Parathyroid adenoma (tissue), 2 donors: ENCODE data around the gene KCNT1.

Source experiments
- H2AFZ ChIP-seq: fragments of 300-600 bp; sonication (generic); one replicate; pipeline ENCODE4 v1.7.0; 2017; ENCODE audit warnings: antibody characterized with exemption, mild to moderate bottlenecking
- H3K27ac ChIP-seq: fragments of 300-600 bp; sonication (generic); one replicate; pipeline ENCODE4 v1.7.0; 2017
- H3K27me3 ChIP-seq: fragments of 300-600 bp; sonication (generic); one replicate; pipeline ENCODE4 v1.7.0; 2017; ENCODE audit warnings: low read length; ENCODE audit not compliant: control insufficient read depth, insufficient read depth
- H3K36me3 ChIP-seq: fragments of 300-600 bp; sonication (generic); one replicate; pipeline ENCODE4 v1.7.0; 2017; ENCODE audit warnings: low read length; ENCODE audit not compliant: control insufficient read depth, insufficient read depth
- H3K4me1 ChIP-seq: fragments of 300-600 bp; sonication (generic); one replicate; pipeline ENCODE4 v1.7.0; 2017; ENCODE audit warnings: control low read depth
- H3K4me2 ChIP-seq: fragments of 300-600 bp; sonication (generic); one replicate; pipeline ENCODE4 v1.7.0; 2017; ENCODE audit warnings: low read length
- H3K4me3 ChIP-seq: fragments of 300-600 bp; sonication (generic); one replicate; pipeline ENCODE4 v1.7.0; 2017; ENCODE audit warnings: low read depth, low read length
- H3K79me2 ChIP-seq: fragments of 300-600 bp; sonication (generic); one replicate; pipeline ENCODE4 v1.7.0; 2017; ENCODE audit warnings: control low read depth
- H3K9ac ChIP-seq: fragments of 300-600 bp; sonication (generic); one replicate; pipeline ENCODE4 v1.7.0; 2017; ENCODE audit warnings: mild to moderate bottlenecking
- H3K9me3 ChIP-seq: fragments of 300-600 bp; sonication (generic); one replicate; pipeline ENCODE4 v1.7.0; 2017; ENCODE audit warnings: low read length; ENCODE audit not compliant: control insufficient read depth
- TF ChIP-seq, protein P1 (sequence below): fragments of 300-600 bp; sonication (generic); IDR thresholded peaks from one replicate; pipeline ENCODE4 v1.7.0; 2017; ENCODE audit warnings: antibody characterized with exemption, mild to moderate bottlenecking
- donor health status: primary hyperparathyroidism.

Gene KCNT1

DNA sequence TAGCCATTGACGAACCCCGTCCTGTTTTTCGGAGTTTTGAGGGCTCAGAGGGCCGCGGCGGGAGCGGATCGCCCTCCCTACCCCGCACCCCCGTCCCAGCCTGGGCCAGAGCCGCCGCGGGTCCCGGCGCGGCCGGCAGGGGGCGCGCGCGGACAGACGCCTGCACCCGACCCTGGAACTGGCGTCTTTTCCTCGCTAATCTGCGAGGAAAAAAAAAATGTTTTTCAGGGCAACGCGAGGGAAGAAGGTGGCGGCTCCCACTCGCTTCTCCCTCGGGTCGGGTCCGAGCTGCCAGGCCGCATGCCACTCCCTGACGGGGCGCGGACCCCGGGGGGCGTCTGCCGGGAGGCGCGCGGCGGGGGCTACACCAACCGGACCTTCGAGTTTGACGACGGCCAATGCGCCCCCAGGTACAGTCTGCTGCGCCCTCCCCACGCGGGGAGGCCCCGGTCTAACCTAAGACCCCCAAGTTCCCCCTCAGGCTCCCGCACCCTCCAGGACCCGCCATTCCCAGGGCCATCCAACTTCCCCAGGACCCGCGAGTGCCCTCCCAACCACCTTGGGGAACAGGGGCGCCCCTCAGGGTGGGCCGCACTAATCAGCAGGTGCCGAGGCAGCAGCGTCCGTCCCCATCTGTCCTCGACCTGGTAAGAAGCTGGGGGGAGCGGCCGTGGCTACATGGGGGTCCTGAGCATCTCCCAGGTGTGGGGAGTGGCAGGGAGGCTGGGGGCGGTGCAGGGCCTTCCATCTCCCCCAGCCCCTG lies at the start of gene KCNT1:
Gene KCNT1, plus strand, starts transcription at position 227 of the 763 bp plus-strand sequence. Its CDS starts 74 bp downstream, at position 301.
- peak within 1 kb of the TSS; percentile 58 for H2AFZ ChIP-seq
- H3K9me3 ChIP-seq = no peaks in the 10 kb centered on the region
- H3K36me3 ChIP-seq = no peaks in the 10 kb centered on the region
- peaks cover 7% of the 10 kb centered on the region for H3K27me3 ChIP-seq
- H3K4me1 ChIP-seq = no peaks in the 10 kb centered on the region
- peak within 1 kb of the TSS; percentile 55 for H3K4me2 ChIP-seq
- no peak within 1 kb of the TSS for H3K9ac ChIP-seq
- H3K27ac ChIP-seq = no peak within 1 kb of the TSS
- H3K79me2 ChIP-seq = no peaks in the 10 kb centered on the region
- TF ChIP-seq, protein P1, sequence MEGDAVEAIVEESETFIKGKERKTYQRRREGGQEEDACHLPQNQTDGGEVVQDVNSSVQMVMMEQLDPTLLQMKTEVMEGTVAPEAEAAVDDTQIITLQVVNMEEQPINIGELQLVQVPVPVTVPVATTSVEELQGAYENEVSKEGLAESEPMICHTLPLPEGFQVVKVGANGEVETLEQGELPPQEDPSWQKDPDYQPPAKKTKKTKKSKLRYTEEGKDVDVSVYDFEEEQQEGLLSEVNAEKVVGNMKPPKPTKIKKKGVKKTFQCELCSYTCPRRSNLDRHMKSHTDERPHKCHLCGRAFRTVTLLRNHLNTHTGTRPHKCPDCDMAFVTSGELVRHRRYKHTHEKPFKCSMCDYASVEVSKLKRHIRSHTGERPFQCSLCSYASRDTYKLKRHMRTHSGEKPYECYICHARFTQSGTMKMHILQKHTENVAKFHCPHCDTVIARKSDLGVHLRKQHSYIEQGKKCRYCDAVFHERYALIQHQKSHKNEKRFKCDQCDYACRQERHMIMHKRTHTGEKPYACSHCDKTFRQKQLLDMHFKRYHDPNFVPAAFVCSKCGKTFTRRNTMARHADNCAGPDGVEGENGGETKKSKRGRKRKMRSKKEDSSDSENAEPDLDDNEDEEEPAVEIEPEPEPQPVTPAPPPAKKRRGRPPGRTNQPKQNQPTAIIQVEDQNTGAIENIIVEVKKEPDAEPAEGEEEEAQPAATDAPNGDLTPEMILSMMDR = peak; percentile 75
- no peak within 1 kb of the TSS for H3K4me3 ChIP-seq

DNA sequence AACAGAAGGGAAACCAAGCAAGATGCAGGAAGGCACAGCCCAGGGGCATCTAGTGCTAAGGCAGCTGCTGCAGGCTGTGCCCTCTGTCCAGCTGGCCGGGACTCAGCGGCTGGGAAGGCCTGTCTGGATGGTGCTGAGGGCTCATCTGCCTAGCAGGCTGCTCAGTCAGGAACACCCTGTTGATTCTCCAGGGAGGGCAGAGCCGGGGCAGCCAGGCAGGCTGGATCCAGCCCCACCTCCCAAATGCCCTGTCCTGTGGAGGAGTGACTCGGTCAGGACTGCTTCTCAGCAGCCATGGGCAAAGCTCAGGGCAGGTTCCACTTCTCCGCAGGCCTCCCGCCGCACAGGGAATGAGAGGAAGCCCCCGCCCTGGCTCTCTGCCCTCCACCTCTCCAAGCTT lies 46.7 kb upstream of the KCNT1 start:
- Histone ChIP-seq H3K79me2 (no peaks in the 10 kb centered on the region), H3K4me3 (no peak overlapping the region)
- TF ChIP-seq, protein P1 = no peak

DNA sequence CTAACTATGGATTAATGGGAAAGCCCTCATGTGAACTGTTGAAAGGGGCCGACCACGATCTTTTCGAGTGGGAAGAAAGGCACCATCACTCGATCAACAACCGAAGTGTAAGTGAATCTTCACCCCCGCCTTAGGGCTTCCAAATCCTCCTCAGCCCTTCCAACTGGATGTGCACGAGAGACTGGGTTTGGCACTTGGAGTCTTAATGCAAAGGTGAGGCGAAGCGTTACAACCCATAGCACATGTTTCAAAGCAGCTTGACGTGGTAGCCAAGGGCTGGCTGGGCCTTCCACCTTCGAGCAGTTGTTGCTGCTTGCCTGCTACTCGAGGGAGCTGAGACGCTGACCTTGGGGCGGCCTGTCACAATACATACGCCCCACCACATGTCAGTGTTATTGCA lies 44.6 kb upstream of the KCNT1 start:
- no peak overlapping the region for H3K27ac ChIP-seq
- H3K4me3 ChIP-seq = no peak overlapping the region
- H3K4me1 ChIP-seq = peaks cover 3% of the 10 kb centered on the region
- no peak overlapping the region for H2AFZ ChIP-seq
- no peak overlapping the region for H3K4me2 ChIP-seq
- H3K36me3 ChIP-seq = no peaks in the 10 kb centered on the region
- H3K27me3 ChIP-seq = no peaks in the 10 kb centered on the region
- H3K79me2 ChIP-seq = no peaks in the 10 kb centered on the region
- H3K9ac ChIP-seq = no peak overlapping the region
- H3K9me3 ChIP-seq = no peaks in the 10 kb centered on the region
- TF ChIP-seq, protein P1 = no peak

More for the DNA sequence above, 46.7 kb upstream of the KCNT1 start:
- Histone ChIP-seq H3K9me3 (no peaks in the 10 kb centered on the region), H3K4me2 (no peak overlapping the region), H3K27ac (no peak overlapping the region), H3K9ac (no peak overlapping the region), H2AFZ (no peak overlapping the region), H3K36me3 (no peaks in the 10 kb centered on the region), H3K4me1 (no peaks in the 10 kb centered on the region), H3K27me3 (no peaks in the 10 kb centered on the region)

DNA sequence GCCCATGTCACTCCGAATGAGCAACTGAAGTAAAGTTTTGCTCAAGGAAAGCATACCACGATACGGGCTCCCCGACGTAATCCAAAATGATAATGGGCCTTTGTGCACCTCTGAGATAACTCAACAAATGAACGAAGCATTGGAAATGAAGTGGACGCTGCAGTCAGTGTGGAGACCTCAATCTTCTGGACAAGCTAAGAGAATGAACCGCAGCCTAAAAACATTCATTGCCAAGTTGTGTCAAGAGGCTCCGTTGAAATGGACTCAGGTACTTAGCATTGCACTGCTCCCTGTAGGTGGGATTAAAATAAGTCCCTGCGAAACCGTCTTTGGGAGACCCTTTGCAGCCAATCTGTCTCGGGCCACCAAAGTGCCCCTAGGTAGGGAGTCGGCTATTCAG lies 42.7 kb upstream of the KCNT1 start:
- no peaks in the 10 kb centered on the region for H3K36me3 ChIP-seq
- H3K27me3 ChIP-seq = no peaks in the 10 kb centered on the region
- no peak overlapping the region for H3K27ac ChIP-seq
- no peaks in the 10 kb centered on the region for H3K9me3 ChIP-seq
- H3K79me2 ChIP-seq = no peaks in the 10 kb centered on the region
- TF ChIP-seq, protein P1 = no peak
- no peak overlapping the region for H3K4me3 ChIP-seq
- no peak overlapping the region for H2AFZ ChIP-seq
- H3K4me1 ChIP-seq = peaks cover 9% of the 10 kb centered on the region
- no peak overlapping the region for H3K9ac ChIP-seq
- no peak overlapping the region for H3K4me2 ChIP-seq

DNA sequence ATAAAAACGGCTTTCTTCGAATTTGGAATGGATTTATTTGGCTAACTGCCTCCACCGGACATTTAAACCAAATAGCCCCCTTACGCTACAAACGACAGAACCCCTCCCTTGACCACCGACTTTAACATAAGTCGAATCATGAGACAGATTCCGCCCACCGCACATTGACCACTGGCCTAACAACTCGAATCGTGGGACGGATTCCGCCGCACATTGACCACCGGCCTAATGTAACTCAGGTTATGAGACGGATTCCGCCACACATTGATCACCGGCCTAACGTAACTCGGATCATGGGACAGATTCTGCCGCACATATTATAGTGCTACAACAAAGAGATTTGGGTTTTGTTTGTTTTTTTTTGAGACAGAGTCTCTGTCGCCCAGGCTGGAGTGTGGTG lies 41.6 kb upstream of the KCNT1 start:
- Histone ChIP-seq H3K9ac (no peak overlapping the region), H3K4me3 (no peak overlapping the region), H2AFZ (no peak overlapping the region), H3K36me3 (no peaks in the 10 kb centered on the region), H3K9me3 (no peaks in the 10 kb centered on the region), H3K4me2 (no peak overlapping the region), H3K27me3 (no peaks in the 10 kb centered on the region), H3K27ac (no peak overlapping the region), H3K4me1 (peaks cover 9% of the 10 kb centered on the region), H3K79me2 (no peaks in the 10 kb centered on the region)
- TF ChIP-seq, protein P1 = no peak
